Uterus (tissue), 4 donors: ENCODE results near the gene NFU1. TPM values are rescaled to one million over a fixed set of nuclear protein-coding genes. Genes with fewer than 3 reads are reported as not detected.

ENCODE experiments used
- DNase-seq, 2 donors: peaks; one replicate each; pipeline ENCODE4 v3.0.0-alpha.2; 2019 to 2020
- H3K27ac ChIP-seq, 2 donors: fragments of 200-600 bp; sonication (generic); 1 replicate in 1 of 2; 2 replicates in 1 of 2; pipeline ENCODE4 v1.5.1; 2016 to 2018
- H3K27me3 ChIP-seq, 2 donors: fragments of 200-600 bp; sonication (generic); one replicate each; pipeline ENCODE4 v1.5.1; 2018 to 2019; ENCODE audit warnings: control low read depth in 1 of 2
- H3K36me3 ChIP-seq, 2 donors: fragments of 200-600 bp; sonication (generic); one replicate each; pipeline ENCODE4 v1.5.1; 2019; ENCODE audit warnings: control low read depth in 1 of 2
- H3K4me1 ChIP-seq, 2 donors: fragments of 200-600 bp; sonication (generic); one replicate each; pipeline ENCODE4 v1.5.1; 2018 to 2019; ENCODE audit warnings: control low read depth in 1 of 2
- H3K4me3 ChIP-seq, 2 donors: fragments of 200-600 bp; sonication (generic); 1 replicate in 1 of 2; 2 replicates in 1 of 2; pipeline ENCODE4 v1.5.1; 2018 to 2019; ENCODE audit warnings: mild to moderate bottlenecking in 1 of 2
- H3K9me3 ChIP-seq, 2 donors: fragments of 200-600 bp; sonication (generic); one replicate each; pipeline ENCODE4 v1.5.1; 2019; ENCODE audit warnings: control low read depth in 1 of 2
- POLR2A ChIP-seq, 2 donors: fragments of 450-650 bp; IDR thresholded peaks; one replicate each; pipeline ENCODE4 v1.6.1; 2016; ENCODE audit warnings: antibody characterized with exemption in 2 of 2, mild to moderate bottlenecking in 1 of 2, moderate library complexity in 1 of 2
- intact Hi-C: fragments of 100-400 bp; cut with DNase I; formaldehyde crosslinking; loops from one replicate; pipeline ENCODE4 v1.15.1; 2023; ENCODE audit warnings: low total_unique reads
- total RNA-seq, 4 donors: library from RNA; depleted of rRNA in 3 of 4; stranded (reverse); fragments of >200 nt in 3 of 4; gene quantifications; one replicate each; pipeline versions ENCODE4 v1.1.0 to v1.2.4, GENCODE V29; 2014 to 2023
- TF ChIP-seq, protein P1 (sequence below), 4 experiments: fragments of 200-600 bp in 2 of 4; fragments of 450-650 bp in 2 of 4; sonication (generic) in 2 of 4; IDR thresholded peaks; one replicate each; pipeline ENCODE4 v1.5.1; 2016 to 2019; ENCODE audit warnings: antibody characterized with exemption in 4 of 4, mild to moderate bottlenecking in 2 of 4, moderate library complexity in 1 of 4
- donor health status: DM: yes; HTN: yes; CAD: no.

NFU1 gene
- total RNA-seq, 4 donors from 2014 or later, result 24.4 to 55.3 (median 41.6) TPM

DNA sequence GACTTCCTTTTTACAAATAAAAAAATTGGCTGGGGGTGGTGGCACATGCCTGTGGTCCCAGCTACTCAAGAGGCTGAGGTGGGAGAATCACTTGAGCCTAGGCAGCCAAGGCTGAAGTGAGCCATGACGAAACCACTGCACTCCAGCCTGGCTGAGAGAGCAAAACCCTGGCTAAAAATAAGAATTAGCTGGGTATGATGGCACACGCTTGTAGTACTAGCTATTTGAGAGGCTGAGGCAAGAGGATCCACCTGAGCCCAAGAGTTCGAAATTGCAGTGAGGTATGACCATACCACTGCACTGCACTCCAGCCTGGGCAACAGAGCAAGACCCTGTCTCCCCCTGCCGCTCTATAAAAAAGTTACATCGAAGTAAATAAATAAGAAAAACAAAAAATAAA lies 83.9 kb downstream of the NFU1 start:
- no peak for TF ChIP-seq POLR2A (IDR thresholded peaks at IDR 0.05)
- TF ChIP-seq, protein P1, sequence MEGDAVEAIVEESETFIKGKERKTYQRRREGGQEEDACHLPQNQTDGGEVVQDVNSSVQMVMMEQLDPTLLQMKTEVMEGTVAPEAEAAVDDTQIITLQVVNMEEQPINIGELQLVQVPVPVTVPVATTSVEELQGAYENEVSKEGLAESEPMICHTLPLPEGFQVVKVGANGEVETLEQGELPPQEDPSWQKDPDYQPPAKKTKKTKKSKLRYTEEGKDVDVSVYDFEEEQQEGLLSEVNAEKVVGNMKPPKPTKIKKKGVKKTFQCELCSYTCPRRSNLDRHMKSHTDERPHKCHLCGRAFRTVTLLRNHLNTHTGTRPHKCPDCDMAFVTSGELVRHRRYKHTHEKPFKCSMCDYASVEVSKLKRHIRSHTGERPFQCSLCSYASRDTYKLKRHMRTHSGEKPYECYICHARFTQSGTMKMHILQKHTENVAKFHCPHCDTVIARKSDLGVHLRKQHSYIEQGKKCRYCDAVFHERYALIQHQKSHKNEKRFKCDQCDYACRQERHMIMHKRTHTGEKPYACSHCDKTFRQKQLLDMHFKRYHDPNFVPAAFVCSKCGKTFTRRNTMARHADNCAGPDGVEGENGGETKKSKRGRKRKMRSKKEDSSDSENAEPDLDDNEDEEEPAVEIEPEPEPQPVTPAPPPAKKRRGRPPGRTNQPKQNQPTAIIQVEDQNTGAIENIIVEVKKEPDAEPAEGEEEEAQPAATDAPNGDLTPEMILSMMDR (IDR thresholded peaks at IDR 0.05), result no peak
- Histone ChIP-seq H3K4me1 (no peaks in the 10 kb centered on the region), H3K4me3 (no peak overlapping the region), H3K36me3 (no peaks in the 10 kb centered on the region), H3K27me3 (no peaks in the 10 kb centered on the region), H3K9me3 (no peaks in the 10 kb centered on the region), H3K27ac (no peak overlapping the region)
- no peak for DNase-seq
- intact Hi-C loops, result no loop called here

DNA sequence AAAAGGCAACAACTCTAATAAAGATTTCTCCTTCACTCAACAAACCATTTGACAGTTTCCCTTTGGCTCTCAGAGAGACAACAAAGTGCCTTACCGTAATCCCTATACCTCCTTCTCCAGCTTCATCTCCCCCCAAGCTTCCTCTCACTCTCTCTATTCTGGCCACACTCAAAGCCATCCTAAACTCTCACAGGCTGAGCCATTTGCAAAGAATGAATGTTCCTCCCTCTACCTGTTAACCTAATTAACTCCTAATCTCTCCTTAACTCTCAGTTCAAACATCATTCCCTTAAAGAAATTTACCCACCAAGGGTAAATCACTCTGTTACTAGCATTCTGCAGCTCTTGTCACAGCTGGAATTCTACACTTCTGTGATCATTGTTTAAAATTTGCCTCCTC lies 88.5 kb downstream of the NFU1 start:
- Histone ChIP-seq H3K27ac (no peak overlapping the region), H3K36me3 (no peaks in the 10 kb centered on the region)

More for the DNA sequence above, 88.5 kb downstream of the NFU1 start:
- no peaks in the 10 kb centered on the region for H3K9me3 ChIP-seq
- no peaks in the 10 kb centered on the region for H3K27me3 ChIP-seq
- H3K4me1 ChIP-seq, result no peaks in the 10 kb centered on the region
- H3K4me3 ChIP-seq, result no peak overlapping the region
- DNase-seq, result no peak
- intact Hi-C loops, result no loop called here
- no peak for TF ChIP-seq POLR2A (IDR thresholded peaks at IDR 0.05)
- TF ChIP-seq, protein P1 (IDR thresholded peaks at IDR 0.05), result no peak

Other genes with a start within 250 kb of the NFU1 start
- 10 to 100 TPM; 24.3 to 90.5 (median 39.5) TPM for gene GFPT1, start 50.2 kb downstream of the NFU1 start, total RNA-seq
- gene AAK1, start 206.3 kb upstream of the NFU1 start, total RNA-seq, result 10 to 100 TPM; 13.1 to 66.3 (median 32.5) TPM